Right atrium auricular region (tissue), 2 donors: ENCODE results near the gene TRHDE. TPM values are rescaled to one million over a fixed set of nuclear protein-coding genes. Genes with fewer than 3 reads are reported as not detected.
"Not testable (repeated sequence)": the region's sequence is repeated elsewhere in the genome, so short reads cannot be mapped to it uniquely, and the experiment has no call there.

Source experiments
- DNase-seq: peaks from one replicate; pipeline ENCODE4 v3.0.0-alpha.2; 2019; ENCODE audit warnings: low spot score
- H3K27ac ChIP-seq, 2 donors: fragments of 200-600 bp; sonication (generic); 1 replicate in 1 of 2; 2 replicates in 1 of 2; pipeline ENCODE4 v1.5.1; 2016 to 2019
- H3K27me3 ChIP-seq, 2 donors: fragments of 200-600 bp; sonication (generic); one replicate each; pipeline versions ENCODE4 v1.5.1 to v1.6.0; 2017 to 2019
- H3K36me3 ChIP-seq: fragments of 200-600 bp; sonication (generic); one replicate; pipeline ENCODE4 v1.5.1; 2016
- H3K4me1 ChIP-seq, 2 donors: fragments of 200-600 bp; sonication (generic); one replicate each; pipeline versions ENCODE4 v1.5.1 to v1.6.0; 2017 to 2019
- H3K4me3 ChIP-seq, 2 donors: fragments of 200-600 bp; sonication (generic); 1 replicate in 1 of 2; 2 replicates in 1 of 2; pipeline ENCODE4 v1.5.1; 2017 to 2019; ENCODE audit warnings: mild to moderate bottlenecking in 1 of 2, moderate library complexity in 1 of 2
- H3K9me3 ChIP-seq, 2 donors: fragments of 200-600 bp; sonication (generic); one replicate each; pipeline ENCODE4 v1.5.1; 2019
- total RNA-seq, 2 donors: library from RNA; depleted of rRNA; stranded (reverse); fragments of >200 nt; gene quantifications; one replicate each; pipeline ENCODE4 v1.1.0, GENCODE V29; 2016
- TF ChIP-seq, protein P1 (sequence below), 2 donors: fragments of 200-600 bp; sonication (generic); IDR thresholded peaks; one replicate each; pipeline ENCODE4 v1.5.1; 2019; ENCODE audit warnings: antibody characterized with exemption in 2 of 2

Gene TRHDE
- total RNA-seq, 2 donors from 2014 or later = 0.37 to 3.4 TPM

DNA sequence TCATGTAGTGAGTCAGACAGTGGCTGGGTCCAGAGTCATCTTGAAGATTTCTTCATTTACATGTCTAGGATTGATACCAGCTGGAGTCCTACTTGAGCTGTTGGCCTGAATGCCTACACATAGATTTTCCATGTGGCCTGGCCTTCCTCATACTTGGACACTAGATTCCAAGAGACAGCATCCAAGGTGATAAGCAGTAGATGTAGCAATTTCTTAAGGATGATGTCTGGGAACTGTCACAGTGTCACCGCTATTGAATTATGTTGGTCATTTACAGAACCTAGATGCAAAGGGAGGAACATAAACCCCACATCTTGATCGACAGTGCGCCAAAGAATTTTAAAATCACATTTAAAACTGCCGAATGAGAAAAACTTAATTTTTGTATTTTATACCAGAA is 412.3 kb downstream of the TRHDE start:
- Histone ChIP-seq H3K36me3 (no peaks in the 10 kb centered on the region), H3K27ac (no peak overlapping the region), H3K4me3 (no peak overlapping the region), H3K9me3 (no peaks in the 10 kb centered on the region), H3K4me1 (no peaks in the 10 kb centered on the region), H3K27me3 (no peaks in the 10 kb centered on the region)
- TF ChIP-seq, protein P1, sequence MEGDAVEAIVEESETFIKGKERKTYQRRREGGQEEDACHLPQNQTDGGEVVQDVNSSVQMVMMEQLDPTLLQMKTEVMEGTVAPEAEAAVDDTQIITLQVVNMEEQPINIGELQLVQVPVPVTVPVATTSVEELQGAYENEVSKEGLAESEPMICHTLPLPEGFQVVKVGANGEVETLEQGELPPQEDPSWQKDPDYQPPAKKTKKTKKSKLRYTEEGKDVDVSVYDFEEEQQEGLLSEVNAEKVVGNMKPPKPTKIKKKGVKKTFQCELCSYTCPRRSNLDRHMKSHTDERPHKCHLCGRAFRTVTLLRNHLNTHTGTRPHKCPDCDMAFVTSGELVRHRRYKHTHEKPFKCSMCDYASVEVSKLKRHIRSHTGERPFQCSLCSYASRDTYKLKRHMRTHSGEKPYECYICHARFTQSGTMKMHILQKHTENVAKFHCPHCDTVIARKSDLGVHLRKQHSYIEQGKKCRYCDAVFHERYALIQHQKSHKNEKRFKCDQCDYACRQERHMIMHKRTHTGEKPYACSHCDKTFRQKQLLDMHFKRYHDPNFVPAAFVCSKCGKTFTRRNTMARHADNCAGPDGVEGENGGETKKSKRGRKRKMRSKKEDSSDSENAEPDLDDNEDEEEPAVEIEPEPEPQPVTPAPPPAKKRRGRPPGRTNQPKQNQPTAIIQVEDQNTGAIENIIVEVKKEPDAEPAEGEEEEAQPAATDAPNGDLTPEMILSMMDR (IDR thresholded peaks at IDR 0.05) = no peak
- no peak for DNase-seq

DNA sequence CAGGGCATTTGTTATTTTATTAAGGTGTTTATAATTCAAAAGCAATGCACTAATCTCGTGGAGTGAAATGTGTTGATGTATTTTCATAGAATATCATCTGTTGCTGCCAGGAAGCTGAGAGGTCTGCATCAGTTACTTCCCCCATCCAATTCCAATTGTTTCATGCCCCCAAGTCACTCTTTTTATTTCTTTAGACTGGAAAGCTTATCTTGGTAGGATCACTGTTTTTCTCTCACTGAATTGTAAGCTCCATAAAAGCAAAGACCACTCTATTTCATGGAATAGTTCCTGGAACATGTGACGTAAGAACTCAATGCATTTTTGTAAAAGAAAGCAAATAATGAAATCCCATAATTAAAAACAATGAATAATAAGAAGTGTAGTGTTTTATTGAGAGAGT is 420.2 kb downstream of the TRHDE start:
- no peaks in the 10 kb centered on the region for H3K9me3 ChIP-seq
- H3K36me3 ChIP-seq = no peaks in the 10 kb centered on the region
- TF ChIP-seq, protein P1 (IDR thresholded peaks at IDR 0.05) = no peak
- no peaks in the 10 kb centered on the region for H3K4me1 ChIP-seq
- H3K27me3 ChIP-seq = no peaks in the 10 kb centered on the region
- DNase-seq = no peak
- no peak overlapping the region for H3K4me3 ChIP-seq
- H3K27ac ChIP-seq = no peak overlapping the region

DNA sequence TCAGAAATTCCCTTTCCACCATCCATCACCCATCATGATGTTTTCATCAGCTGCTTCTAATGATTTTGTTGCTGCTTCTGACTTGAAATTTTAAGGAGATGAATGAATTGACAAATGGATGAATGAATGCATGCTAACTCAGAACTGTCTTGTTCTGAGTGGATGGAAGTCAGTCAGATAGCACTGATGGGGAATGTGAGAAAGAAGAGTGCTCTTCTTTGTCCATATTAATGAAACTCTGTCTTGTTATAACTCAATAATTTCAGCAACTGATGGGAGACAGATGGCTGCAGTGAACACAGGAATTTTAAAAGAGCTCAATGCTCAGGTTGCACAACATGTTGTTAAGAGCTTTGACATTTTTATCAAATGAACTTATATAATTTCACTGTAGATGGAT is 422.0 kb downstream of the TRHDE start:
- no peak overlapping the region for H3K27ac ChIP-seq
- H3K4me1 ChIP-seq = no peaks in the 10 kb centered on the region
- DNase-seq = no peak
- no peaks in the 10 kb centered on the region for H3K36me3 ChIP-seq
- TF ChIP-seq, protein P1 (IDR thresholded peaks at IDR 0.05) = no peak
- H3K9me3 ChIP-seq = no peaks in the 10 kb centered on the region
- H3K27me3 ChIP-seq = no peaks in the 10 kb centered on the region
- H3K4me3 ChIP-seq = no peak overlapping the region

DNA sequence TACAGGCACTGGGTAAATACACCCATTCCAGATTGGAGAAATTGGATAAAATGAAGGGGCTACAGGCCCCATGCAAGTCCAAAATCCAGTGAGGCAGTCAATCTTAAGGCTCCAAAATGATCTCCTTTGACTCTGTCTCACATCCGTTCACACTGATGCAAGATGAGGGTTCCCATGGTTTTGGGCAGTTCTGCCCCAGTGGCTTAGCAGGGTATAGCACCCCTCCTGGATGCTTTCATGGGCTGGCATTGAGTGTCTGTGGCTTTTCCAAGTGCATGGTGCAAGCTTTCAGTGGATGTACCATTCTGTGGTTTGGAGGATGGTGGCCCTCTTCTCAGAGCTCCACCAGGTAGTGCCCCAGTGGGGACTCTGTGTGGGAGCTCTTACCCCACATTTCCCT is 427.2 kb downstream of the TRHDE start:
- H3K4me3 ChIP-seq = no peak overlapping the region
- no peaks in the 10 kb centered on the region for H3K27me3 ChIP-seq

DNA sequence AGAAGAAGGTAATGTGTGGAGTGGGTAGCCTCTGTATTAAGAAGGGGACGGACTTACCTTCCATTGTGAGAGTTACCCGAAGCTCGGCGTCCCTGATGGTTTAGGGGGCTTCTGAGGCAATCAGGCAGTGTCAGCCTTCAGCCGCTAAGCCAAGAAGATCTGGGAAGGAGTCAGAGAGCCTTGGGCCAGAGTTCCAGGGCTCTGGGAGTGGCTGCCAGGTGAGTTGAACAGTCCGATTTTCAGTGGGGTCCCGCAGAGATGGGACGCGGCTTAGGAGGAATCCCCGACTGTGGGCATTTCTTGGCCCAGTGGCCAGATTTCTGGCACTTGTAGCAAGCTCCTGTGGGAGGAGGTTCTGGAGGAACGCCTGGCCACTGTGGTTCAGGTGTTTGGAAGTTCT is 439.9 kb downstream of the TRHDE start:
- not testable (repeated sequence) for H3K9me3 ChIP-seq, H3K4me3 ChIP-seq, H3K27ac ChIP-seq, DNase-seq, H3K27me3 ChIP-seq, H3K4me1 ChIP-seq, H3K36me3 ChIP-seq

More for the DNA sequence above, 427.2 kb downstream of the TRHDE start:
- Histone ChIP-seq H3K9me3 (peaks cover 0 to 12% of the 10 kb centered on the region in 2 donors), H3K4me1 (no peaks in the 10 kb centered on the region), H3K27ac (no peak overlapping the region), H3K36me3 (no peaks in the 10 kb centered on the region)
- TF ChIP-seq, protein P1 (IDR thresholded peaks at IDR 0.05) = no peak
- DNase-seq = no peak

DNA sequence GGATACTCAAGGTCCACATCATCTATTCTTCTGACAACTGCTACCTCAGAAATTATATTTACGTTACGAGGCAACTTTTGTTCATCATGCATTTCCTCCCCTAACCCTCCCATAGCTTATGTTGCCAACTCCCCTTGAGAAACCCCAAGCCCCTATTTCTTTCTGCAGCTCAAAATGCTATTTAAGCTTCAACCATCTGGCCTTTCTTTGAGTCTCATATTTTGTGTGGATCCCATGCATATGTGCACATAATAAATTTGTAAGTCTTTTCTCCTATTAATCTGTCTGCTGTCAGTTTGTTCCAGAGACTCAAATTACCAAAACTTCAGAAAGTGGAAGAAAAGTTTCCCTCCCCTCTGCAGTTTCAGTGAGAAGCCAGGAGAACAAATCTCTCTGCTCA is 444.1 kb downstream of the TRHDE start:
- Histone ChIP-seq H3K4me3 (no peak overlapping the region), H3K36me3 (no peaks in the 10 kb centered on the region), H3K27me3 (no peaks in the 10 kb centered on the region), H3K9me3 (no peaks in the 10 kb centered on the region), H3K4me1 (no peaks in the 10 kb centered on the region), H3K27ac (no peak overlapping the region)
- DNase-seq = no peak
- TF ChIP-seq, protein P1 (IDR thresholded peaks at IDR 0.05) = no peak
